Measurements from ENCODE around the gene MYL7.

Gene MYL7

GRCh38 chr7:44148166-44148565 lies 7.0 kb upstream of the MYL7 start:
- DNase-seq (ENCODE audit: low read depth, low spot score), result no peak
- peaks cover 20% of the 10 kb centered on the region for H3K4me1 ChIP-seq (ENCODE audit: insufficient read depth, insufficient read length)
- no peak for TF ChIP-seq SUZ12 (IDR thresholded peaks at IDR 0.05; ENCODE audit: extremely low read depth, insufficient read depth, insufficient read length)
- TF ChIP-seq YY1 (IDR thresholded peaks at IDR 0.05; ENCODE audit: insufficient read depth, insufficient read length), result no peak
- TF ChIP-seq ZNF274 (IDR thresholded peaks at IDR 0.05; ENCODE audit: low read depth, low read length), result no peak
- H3K27me3 ChIP-seq (ENCODE audit: insufficient read depth, insufficient read length), result peaks cover 28% of the 10 kb centered on the region
- H3K36me3 ChIP-seq (ENCODE audit: insufficient read depth, insufficient read length, low read length), result no peaks in the 10 kb centered on the region
- H3K4me3 ChIP-seq (ENCODE audit: insufficient read length, low read depth), result no peak overlapping the region
- H3K9me3 ChIP-seq (ENCODE audit: insufficient read depth, low read length), result no peaks in the 10 kb centered on the region
- no peak overlapping the region for H3K9ac ChIP-seq (ENCODE audit: insufficient read length, low read depth)

- H3K27me3 ChIP-seq (ENCODE audit: insufficient read depth, insufficient read length), result peaks cover 28% of the 10 kb centered on the region
- no peak for TF ChIP-seq SUZ12 (IDR thresholded peaks at IDR 0.05; ENCODE audit: extremely low read depth, insufficient read depth, insufficient read length)
- no peak for TF ChIP-seq ZNF274 (IDR thresholded peaks at IDR 0.05; ENCODE audit: low read depth, low read length)
- TF ChIP-seq YY1 (IDR thresholded peaks at IDR 0.05; ENCODE audit: insufficient read depth, insufficient read length), result no peak
- no peaks in the 10 kb centered on the region for H3K9me3 ChIP-seq (ENCODE audit: insufficient read depth, low read length)
- H3K9ac ChIP-seq (ENCODE audit: insufficient read length, low read depth), result no peak overlapping the region
- DNase-seq (ENCODE audit: low read depth, low spot score), result no peak
- H3K36me3 ChIP-seq (ENCODE audit: insufficient read depth, insufficient read length, low read length), result no peaks in the 10 kb centered on the region
- peaks cover 20% of the 10 kb centered on the region for H3K4me1 ChIP-seq (ENCODE audit: insufficient read depth, insufficient read length)
- H3K4me3 ChIP-seq (ENCODE audit: insufficient read length, low read depth), result no peak overlapping the region
Measured at GRCh38 chr7:44147026-44147991, 6.2 kb upstream of the MYL7 start.

GRCh38 chr7:44145969-44146911 lies 5.1 kb upstream of the MYL7 start:
- no peak for TF ChIP-seq YY1 (IDR thresholded peaks at IDR 0.05; ENCODE audit: insufficient read depth, insufficient read length)
- no peak for TF ChIP-seq SUZ12 (IDR thresholded peaks at IDR 0.05; ENCODE audit: extremely low read depth, insufficient read depth, insufficient read length)
- no peak for TF ChIP-seq ZNF274 (IDR thresholded peaks at IDR 0.05; ENCODE audit: low read depth, low read length)
- Histone ChIP-seq H3K4me1 (ENCODE audit: insufficient read depth, insufficient read length) (peaks cover 25% of the 10 kb centered on the region), H3K36me3 (ENCODE audit: insufficient read depth, insufficient read length, low read length) (no peaks in the 10 kb centered on the region), H3K9ac (ENCODE audit: insufficient read length, low read depth) (peak overlapping the region; percentile 70), H3K9me3 (ENCODE audit: insufficient read depth, low read length) (no peaks in the 10 kb centered on the region), H3K27me3 (ENCODE audit: insufficient read depth, insufficient read length) (peaks cover 27% of the 10 kb centered on the region), H3K4me3 (ENCODE audit: insufficient read length, low read depth) (peak overlapping the region; percentile 57)
- DNase-seq (ENCODE audit: low read depth, low spot score), result peak; percentile 92

GRCh38 chr7:44145479-44145968 lies 4.4 kb upstream of the MYL7 start:
- Histone ChIP-seq H3K4me1 (ENCODE audit: insufficient read depth, insufficient read length) (peaks cover 25% of the 10 kb centered on the region), H3K9me3 (ENCODE audit: insufficient read depth, low read length) (no peaks in the 10 kb centered on the region), H3K4me3 (ENCODE audit: insufficient read length, low read depth) (peak overlapping the region; percentile 57), H3K27me3 (ENCODE audit: insufficient read depth, insufficient read length) (peaks cover 24% of the 10 kb centered on the region), H3K9ac (ENCODE audit: insufficient read length, low read depth) (peak overlapping the region; percentile 70), H3K36me3 (ENCODE audit: insufficient read depth, insufficient read length, low read length) (no peaks in the 10 kb centered on the region)
- TF ChIP-seq YY1 (IDR thresholded peaks at IDR 0.05; ENCODE audit: insufficient read depth, insufficient read length) (no peak), SUZ12 (IDR thresholded peaks at IDR 0.05; ENCODE audit: extremely low read depth, insufficient read depth, insufficient read length) (no peak), ZNF274 (IDR thresholded peaks at IDR 0.05; ENCODE audit: low read depth, low read length) (no peak)
- no peak for DNase-seq (ENCODE audit: low read depth, low spot score)

- TF ChIP-seq SUZ12 (IDR thresholded peaks at IDR 0.05; ENCODE audit: extremely low read depth, insufficient read depth, insufficient read length) (no peak), ZNF274 (IDR thresholded peaks at IDR 0.05; ENCODE audit: low read depth, low read length) (no peak)
- H3K27me3 ChIP-seq (ENCODE audit: insufficient read depth, insufficient read length), result peaks cover 24% of the 10 kb centered on the region
- DNase-seq (ENCODE audit: low read depth, low spot score), result no peak
- H3K9me3 ChIP-seq (ENCODE audit: insufficient read depth, low read length), result no peaks in the 10 kb centered on the region
- peak overlapping the region; percentile 57 for H3K4me3 ChIP-seq (ENCODE audit: insufficient read length, low read depth)
- peaks cover 25% of the 10 kb centered on the region for H3K4me1 ChIP-seq (ENCODE audit: insufficient read depth, insufficient read length)
- no peak overlapping the region for H3K9ac ChIP-seq (ENCODE audit: insufficient read length, low read depth)
- no peaks in the 10 kb centered on the region for H3K36me3 ChIP-seq (ENCODE audit: insufficient read depth, insufficient read length, low read length)
Measured at GRCh38 chr7:44144968-44145478, 3.9 kb upstream of the MYL7 start.

- peaks cover 25% of the 10 kb centered on the region for H3K4me1 ChIP-seq (ENCODE audit: insufficient read depth, insufficient read length)
- no peak overlapping the region for H3K4me3 ChIP-seq (ENCODE audit: insufficient read length, low read depth)
- H3K27me3 ChIP-seq (ENCODE audit: insufficient read depth, insufficient read length), result peaks cover 24% of the 10 kb centered on the region
- no peak for DNase-seq (ENCODE audit: low read depth, low spot score)
- H3K9me3 ChIP-seq (ENCODE audit: insufficient read depth, low read length), result no peaks in the 10 kb centered on the region
- no peak overlapping the region for H3K9ac ChIP-seq (ENCODE audit: insufficient read length, low read depth)
- H3K36me3 ChIP-seq (ENCODE audit: insufficient read depth, insufficient read length, low read length), result peaks cover 2% of the 10 kb centered on the region
- TF ChIP-seq YY1 (IDR thresholded peaks at IDR 0.05; ENCODE audit: insufficient read depth, insufficient read length) (no peak), SUZ12 (IDR thresholded peaks at IDR 0.05; ENCODE audit: extremely low read depth, insufficient read depth, insufficient read length) (no peak), ZNF274 (IDR thresholded peaks at IDR 0.05; ENCODE audit: low read depth, low read length) (no peak)
Measured at GRCh38 chr7:44144426-44144967, 3.4 kb upstream of the MYL7 start.
